Prostate gland (tissue), 2 donors: ENCODE data around the gene SMIM15.

ENCODE experiments used
- CTCF ChIP-seq, 4 experiments: fragments of 200-600 bp in 2 of 4; fragments of 450-650 bp in 2 of 4; sonication (generic) in 2 of 4; IDR thresholded peaks; 1 replicate in 3 of 4; 2 replicates in 1 of 4; pipeline ENCODE4 v1.5.1; 2016 to 2019; ENCODE audit warnings: antibody characterized with exemption in 4 of 4, mild to moderate bottlenecking in 2 of 4, moderate library complexity in 2 of 4
- POLR2A ChIP-seq: fragments of 450-650 bp; IDR thresholded peaks from one replicate; pipeline ENCODE4 v1.6.1; 2016; ENCODE audit warnings: antibody characterized with exemption, mild to moderate bottlenecking

GRCh38 chr5:61114441-61114840 is 47.8 kb downstream of the SMIM15 start:
- TF ChIP-seq POLR2A (no peak), CTCF (IDR thresholded peaks at IDR 0.05) (no peak)
